K562 (cell line): ENCODE measurements around the gene IRF2BP1. TPM values are rescaled to one million over a fixed set of nuclear protein-coding genes. Genes with fewer than 3 reads are reported as not detected.

Experiments
- ATAC-seq: fragments of 200-7000 bp; cut with Tn5 transposase; 3 replicates; pipeline ENCODE4 v1.9.1; 2020; ENCODE audit warnings: moderate library complexity
- BruUV-seq: library from RNA; stranded (reverse); fragments of 400-500 nt; replicated peaks from 2 replicates; lab custom pipeline; 2021; lab: Mats Ljungman, UMichigan
- CTCF ChIA-PET: fragments of 300-600 bp; formaldehyde crosslinking; extraction: SDS; loops from one replicate; lab custom pipeline; 2021; ENCODE audit warnings: low intra/inter-chr PET ratio; lab: Yijun Ruan, JAX
- POLR2A ChIA-PET: fragments of 300-600, 350-650 bp; sonication (Branson Sonifier 250); formaldehyde crosslinking; extraction: SDS; loops from one replicate; lab custom pipeline; 2021; ENCODE audit warnings: antibody characterized with exemption, inconsistent platforms; lab: Yijun Ruan, JAX
- DNase-seq, 4 experiments: peaks; one replicate each; pipeline versions ENCODE4 v3.0.0 to v3.0.0-alpha.2; 2011 to 2018; ENCODE audit warnings: low spot score in 3 of 4, mixed read lengths in 3 of 4; ENCODE audit errors: extremely low read depth in 1 of 4
- FAIRE-seq: peaks from 2 replicates; lab custom pipeline; 2011; peaks lifted over from hg19 to GRCh38; lab: Jason Lieb, UNC
- H2AFZ ChIP-seq: 2 replicates; pipeline ENCODE4 v1.6.0; 2011; ENCODE audit warnings: low read depth, low read length, control low read depth, inconsistent platforms
- H3K27ac ChIP-seq: fragments of 200-600 bp; 3 replicates; pipeline ENCODE4 v1.8.0; 2011; ENCODE audit warnings: low read depth, mild to moderate bottlenecking, control low read depth, inconsistent platforms, low read length, moderate library complexity, mixed read lengths; ENCODE audit errors: extremely low read depth
- H3K27me3 ChIP-seq, 2 experiments: fragments of 300-600 bp in 1 of 2; 2 replicates in 1 of 2; 3 replicates in 1 of 2; pipeline versions ENCODE4 v1.6.0 to v1.8.0; 2011; ENCODE audit warnings: inconsistent platforms in 2 of 2, low read length in 2 of 2, mild to moderate bottlenecking in 1 of 2, mixed read lengths in 1 of 2, moderate library complexity in 1 of 2; ENCODE audit not compliant: control insufficient read depth in 2 of 2, insufficient read depth in 2 of 2
- H3K36me3 ChIP-seq: fragments of 300-600 bp; 3 replicates; pipeline ENCODE4 v1.8.0; 2011; ENCODE audit warnings: mild to moderate bottlenecking, low read length, inconsistent platforms; ENCODE audit not compliant: control insufficient read depth, insufficient read depth
- H3K4me1 ChIP-seq, 2 experiments: fragments of 200-600 bp in 1 of 2; replicated peaks in 1 of 2; 2 replicates in 1 of 2; 3 replicates in 1 of 2; pipeline versions ENCODE4 v1.5.1 to v1.8.0; 2011; ENCODE audit warnings: inconsistent platforms in 2 of 2, low read length in 2 of 2, mild to moderate bottlenecking in 1 of 2, mixed read lengths in 1 of 2, moderate library complexity in 1 of 2; ENCODE audit not compliant: control insufficient read depth in 2 of 2, insufficient read depth in 2 of 2
- H3K4me2 ChIP-seq: 2 replicates; pipeline ENCODE4 v1.6.1; 2011; ENCODE audit warnings: low read length, control low read depth, inconsistent platforms, mixed read lengths; ENCODE audit not compliant: insufficient read depth
- H3K4me3 ChIP-seq: fragments of 200-600 bp; sonication (generic), shearing (Covaris generic); 2 replicates; pipeline ENCODE4 v1.5.1; 2016; ENCODE audit warnings: control low read depth, inconsistent platforms
- H3K79me2 ChIP-seq: fragments of 200-600 bp; 3 replicates; pipeline ENCODE4 v1.8.0; 2011; ENCODE audit warnings: low read length, inconsistent platforms; ENCODE audit not compliant: control insufficient read depth, insufficient read depth
- H3K9ac ChIP-seq, 2 experiments: 2 replicates each; pipeline versions ENCODE4 v1.6.0 to v1.6.1; 2011; ENCODE audit warnings: low read depth in 2 of 2, low read length in 2 of 2, control low read depth in 1 of 2, inconsistent platforms in 1 of 2, mild to moderate bottlenecking in 1 of 2, mixed read lengths in 1 of 2; ENCODE audit not compliant: insufficient read depth in 1 of 2
- H3K9me1 ChIP-seq: one replicate; pipeline ENCODE4 v1.6.0; 2011; ENCODE audit warnings: inconsistent platforms, mild to moderate bottlenecking, low read length, moderate library complexity; ENCODE audit not compliant: control insufficient read depth, insufficient read depth
- H3K9me3 ChIP-seq: replicated peaks from 2 replicates; pipeline ENCODE4 v1.5.1; 2011; ENCODE audit warnings: low read depth, low read length, inconsistent platforms; ENCODE audit not compliant: control insufficient read depth, insufficient read depth
- H4K20me1 ChIP-seq: replicated peaks from 2 replicates; pipeline ENCODE4 v1.6.1; 2011; ENCODE audit warnings: low read length, inconsistent platforms, mixed read lengths; ENCODE audit not compliant: control insufficient read depth, insufficient read depth
- CEBPB ChIP-seq: fragments of 450-650 bp; IDR thresholded peaks from 2 replicates; pipeline ENCODE4 v1.6.1; 2016; ENCODE audit warnings: missing genetic modification characterization, missing compliant biosample characterization
- FUS ChIP-seq: fragments of 200-400 bp; formaldehyde crosslinking; optimal IDR thresholded peaks from 2 replicates; pipeline ENCODE3; 2017; ENCODE audit warnings: low read depth, low read length
- HNRNPL ChIP-seq: fragments of 200-400 bp; formaldehyde crosslinking; IDR thresholded peaks from 2 replicates; pipeline ENCODE4 v1.6.1; 2017; ENCODE audit warnings: low read depth, mild to moderate bottlenecking, low read length
- LEF1 ChIP-seq: fragments of 450-650 bp; IDR thresholded peaks from 2 replicates; pipeline ENCODE4 v1.6.1; 2016; ENCODE audit warnings: mild to moderate bottlenecking
- POU5F1 ChIP-seq: fragments of 150-350 bp; IDR thresholded peaks from 2 replicates; pipeline ENCODE4 v1.6.1; 2014; ENCODE audit warnings: borderline replicate concordance, low read length, low read depth, mild to moderate bottlenecking; ENCODE audit not compliant: partially characterized antibody
- PTBP1 ChIP-seq: fragments of 200-400 bp; formaldehyde crosslinking; IDR thresholded peaks from 2 replicates; pipeline ENCODE4 v1.6.1; 2017; ENCODE audit warnings: low read depth, low read length
- SMAD2 ChIP-seq: fragments of 150-350 bp; IDR thresholded peaks from 2 replicates; pipeline ENCODE4 v1.6.1; 2014; ENCODE audit warnings: low read depth, mild to moderate bottlenecking, low read length
- ZBTB1 ChIP-seq: sonication (generic); formaldehyde crosslinking; IDR thresholded peaks from 2 replicates; pipeline ENCODE4 v1.8.1; 2023; ENCODE audit warnings: missing genetic modification reagents, low read depth, mild to moderate bottlenecking, borderline replicate concordance
- ZMIZ1 ChIP-seq, 2 experiments: fragments of 150-350 bp in 1 of 2; IDR thresholded peaks; 2 replicates each; pipeline ENCODE4 v1.6.1; 2012 to 2016; ENCODE audit warnings: low read depth in 2 of 2, low read length in 2 of 2, mild to moderate bottlenecking in 1 of 2, moderate library complexity in 1 of 2
- ZNF175 ChIP-seq: fragments of 200-800 bp; sonication (Bioruptor generic); IDR thresholded peaks from 2 replicates; pipeline ENCODE4 v1.6.1; 2016; ENCODE audit warnings: low read depth, mild to moderate bottlenecking, missing genetic modification characterization, missing compliant biosample characterization
- ZNF717 ChIP-seq: fragments of 250-450 bp; sonication (Bioruptor Pico); IDR thresholded peaks from 2 replicates; pipeline ENCODE4 v1.5.0; 2021
- WGBS: fragments of 100-300 bp; shearing (Covaris generic); methylation state at CpG from one replicate; pipeline ENCODE4 v1.1.6; 2016; ENCODE audit warnings: low coverage, mixed read lengths; ENCODE audit not compliant: insufficient coverage; ENCODE audit errors: missing lambda C conversion rate; 5-methylcytosine and 5-hydroxymethylcytosine counted together
- in situ Hi-C: fragments of 300-500 bp; cut with MboI; formaldehyde crosslinking; loops from 4 replicates; pipeline ENCODE4 v1.15.0; 2018; ENCODE audit warnings: inconsistent platforms, mixed read lengths
- intact Hi-C: fragments of 100-400 bp; cut with micrococcal nuclease; formaldehyde crosslinking; loops from 2 replicates; pipeline ENCODE4 v1.14.2; 2022
- polyA plus RNA-seq, 8 experiments: library from polyadenylated mRNA; depleted of rRNA in 4 of 8; stranded (reverse) in 5 of 8; unstranded in 3 of 8; fragments of >200 nt; fragmentation: Nextera tagmentation in 2 of 8; fragmentation: Illumina TruSeq in 1 of 8; extraction: Ambion mirVana in 2 of 8; extraction: Trizol in 1 of 8; gene quantifications; 2 replicates each; pipeline versions ENCODE4 v1.2.1 to v1.2.3, GENCODE V29; 2011 to 2014; ENCODE audit warnings: inconsistent platforms in 1 of 8, missing spikeins in 1 of 8
- total RNA-seq, 7 experiments: library from RNA; depleted of rRNA in 6 of 7; stranded (reverse); fragments of >200 nt in 6 of 7; fragmentation: Illumina TruSeq in 2 of 7; extraction: Trizol in 2 of 7; gene quantifications; 2 replicates each; pipeline versions ENCODE4 v1.2.1 to v1.2.3, GENCODE V29; 2011 to 2021; ENCODE audit warnings: low replicate concordance in 1 of 7
- TF ChIP-seq, protein P1 (sequence below): fragments of 450-650 bp; IDR thresholded peaks from 2 replicates; pipeline ENCODE4 v1.6.1; 2014; ENCODE audit warnings: low read depth, mild to moderate bottlenecking, moderate library complexity, borderline replicate concordance
- TF ChIP-seq, protein P2 (sequence below): sonication (generic); formaldehyde crosslinking; IDR thresholded peaks from 2 replicates; pipeline ENCODE4 v1.8.1; 2023; ENCODE audit warnings: mild to moderate bottlenecking, missing genetic modification reagents

IRF2BP1 gene
- total and polyA plus RNA-seq, 9 of the 15 experiments (the other 6 are each of a cell fraction or from before 2014, with no cell fraction given) = 0.61 to 35.9 (median 3.5) TPM

GRCh38 chr19:45883881-45884681, 1.9 kb downstream of the IRF2BP1 start (continued):
- TF ChIP-seq HNRNPL (peak; percentile 62), POU5F1 (no peak), ZNF175 (CRISPR knock-in tag) (no peak), ZNF717 (no peak)

DNA sequence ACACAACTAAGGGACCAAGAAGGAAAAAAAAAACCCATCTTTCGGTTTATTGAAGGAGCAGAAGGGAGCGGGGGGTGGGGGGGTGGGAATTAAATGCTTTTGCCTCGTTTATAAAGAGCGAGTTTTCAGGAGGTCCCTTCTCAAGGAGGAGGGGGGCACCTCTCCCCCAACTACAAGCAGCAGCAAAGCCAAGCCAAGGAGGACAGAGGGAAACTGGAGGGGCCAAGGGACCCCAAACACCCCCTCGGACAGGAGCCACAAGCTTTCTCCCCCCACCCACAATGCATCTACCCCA, 2.4 kb downstream of the IRF2BP1 start:
- Histone ChIP-seq H3K79me2 (peaks cover 25% of the 10 kb centered on the region), H3K27me3 (no peaks in the 10 kb centered on the region), H3K9me3 (no peaks in the 10 kb centered on the region), H4K20me1 (no peaks in the 10 kb centered on the region), H3K9me1 (no peaks in the 10 kb centered on the region), H3K4me2 (no peak overlapping the region), H3K4me1 (peaks cover 37 to 58% of the 10 kb centered on the region in 2 experiments; a peak in 4 of 5 replicates), H3K4me3 (no peak overlapping the region), H2AFZ (no peak overlapping the region), H3K9ac (peak overlapping the region in 1 of 2 experiments; percentile 49; a peak in 1 of 4 replicates), H3K27ac (no peak overlapping the region), H3K36me3 (peaks cover 13% of the 10 kb centered on the region; the same call in 1 of the 3 replicates)
- no TSS peak for BruUV-seq
- CTCF ChIA-PET = interaction anchor here (0.5 to 4.9 kb wide), 3 partner anchors 19 to 66 kb away, joined by 3 to 102 read pairs (median 56); partner anchors contain the start of genes FOXA3 and SYMPK
- no CpG with 5 or more reads among the region's 5 CpGs for WGBS
- no peak for ATAC-seq
- FAIRE-seq = no peak
- POLR2A ChIA-PET = interaction anchor here (0.6 kb wide), 1 partner anchor 20 kb away, joined by 4 read pairs; no protein-coding TSS in a partner anchor
- in situ Hi-C loops (no loop called here), intact Hi-C loops (loop anchor here (1.0 kb wide), 2 partner anchors 20 to 66 kb away; partner anchors contain the start of gene SYMPK)
- DNase-seq = no peak
- no peak for TF ChIP-seq PTBP1
- TF ChIP-seq, protein P1, sequence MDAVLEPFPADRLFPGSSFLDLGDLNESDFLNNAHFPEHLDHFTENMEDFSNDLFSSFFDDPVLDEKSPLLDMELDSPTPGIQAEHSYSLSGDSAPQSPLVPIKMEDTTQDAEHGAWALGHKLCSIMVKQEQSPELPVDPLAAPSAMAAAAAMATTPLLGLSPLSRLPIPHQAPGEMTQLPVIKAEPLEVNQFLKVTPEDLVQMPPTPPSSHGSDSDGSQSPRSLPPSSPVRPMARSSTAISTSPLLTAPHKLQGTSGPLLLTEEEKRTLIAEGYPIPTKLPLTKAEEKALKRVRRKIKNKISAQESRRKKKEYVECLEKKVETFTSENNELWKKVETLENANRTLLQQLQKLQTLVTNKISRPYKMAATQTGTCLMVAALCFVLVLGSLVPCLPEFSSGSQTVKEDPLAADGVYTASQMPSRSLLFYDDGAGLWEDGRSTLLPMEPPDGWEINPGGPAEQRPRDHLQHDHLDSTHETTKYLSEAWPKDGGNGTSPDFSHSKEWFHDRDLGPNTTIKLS = no peak
- no peak for TF ChIP-seq SMAD2
- TF ChIP-seq, protein P2, sequence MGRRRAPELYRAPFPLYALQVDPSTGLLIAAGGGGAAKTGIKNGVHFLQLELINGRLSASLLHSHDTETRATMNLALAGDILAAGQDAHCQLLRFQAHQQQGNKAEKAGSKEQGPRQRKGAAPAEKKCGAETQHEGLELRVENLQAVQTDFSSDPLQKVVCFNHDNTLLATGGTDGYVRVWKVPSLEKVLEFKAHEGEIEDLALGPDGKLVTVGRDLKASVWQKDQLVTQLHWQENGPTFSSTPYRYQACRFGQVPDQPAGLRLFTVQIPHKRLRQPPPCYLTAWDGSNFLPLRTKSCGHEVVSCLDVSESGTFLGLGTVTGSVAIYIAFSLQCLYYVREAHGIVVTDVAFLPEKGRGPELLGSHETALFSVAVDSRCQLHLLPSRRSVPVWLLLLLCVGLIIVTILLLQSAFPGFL (CRISPR knock-in tag) = 0 out of 2 replicates have a peak, but pooled peaks have one; percentile 67
- 0 out of 2 replicates have a peak, but pooled peaks have one; percentile 1 for TF ChIP-seq LEF1
- TF ChIP-seq FUS = no peak
- no peak for TF ChIP-seq ZMIZ1 (IDR thresholded peaks at IDR 0.05; ENCODE audit: low read depth in 2 of 2, low read length in 2 of 2)
- TF ChIP-seq CEBPB (tag) = no peak
- TF ChIP-seq ZBTB1 (CRISPR knock-in tag) = 0 out of 2 replicates have a peak, but pooled peaks have one; percentile 35
